HG03439 (cell line): Measurements from ENCODE around the gene AGPAT1.
"Not testable (repeated sequence)": the region's sequence is repeated elsewhere in the genome, so short reads cannot be mapped to it uniquely, and the experiment has no call there.

Experiments used
- ATAC-seq: cut with Tn5 transposase; IDR thresholded peaks from one replicate; pipeline ENCODE4 v1.9.1; 2021; ENCODE audit warnings: mild to moderate bottlenecking, moderate library complexity; ENCODE audit not compliant: unreplicated experiment

The AGPAT1 gene

DNA sequence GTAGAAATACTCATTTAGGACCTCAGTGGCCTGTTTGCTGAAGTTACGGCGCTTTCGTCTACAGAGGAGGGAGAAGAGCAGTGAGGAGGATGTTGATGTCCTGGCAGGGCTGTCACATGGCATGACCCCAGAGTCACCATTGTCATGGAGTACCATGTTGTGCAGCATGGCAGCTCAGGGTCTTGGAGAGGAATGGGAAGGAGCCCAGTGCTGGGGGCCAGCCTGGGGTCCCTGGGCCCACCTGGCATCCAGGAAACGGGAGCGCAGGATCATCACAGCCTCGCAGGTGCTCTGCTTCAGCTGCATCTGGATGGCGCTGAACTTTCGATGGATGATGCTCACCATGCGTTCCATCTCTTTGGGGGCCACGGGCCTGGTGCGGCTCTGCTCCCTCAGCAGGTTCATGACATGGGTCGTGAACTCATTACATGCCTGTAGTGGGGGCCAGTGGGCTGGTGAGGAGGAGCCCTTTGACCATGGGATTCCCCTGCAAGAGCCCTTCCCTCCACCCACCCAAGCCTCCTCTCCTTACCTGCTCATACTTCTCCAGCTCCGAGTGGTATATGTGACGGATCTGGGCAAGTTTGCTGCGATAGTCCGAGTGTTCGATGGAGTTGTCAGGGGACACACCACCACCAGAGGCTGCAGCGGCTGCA is 12.0 kb upstream of the AGPAT1 start:
- ATAC-seq = not testable (repeated sequence)

- ATAC-seq = no peak
Observed at GRCh38 chr6:32187009-32187709, 11.3 kb upstream of the AGPAT1 start.

- ATAC-seq = not testable (repeated sequence)
Observed at GRCh38 chr6:32186151-32186840, 10.4 kb upstream of the AGPAT1 start.

GRCh38 chr6:32185681-32186131 is 9.8 kb upstream of the AGPAT1 start:
- not testable (repeated sequence) for ATAC-seq

GRCh38 chr6:32184084-32184640 is 8.3 kb upstream of the AGPAT1 start, which contains the start of gene AGER:
AGER (minus strand) TSS chr6:32184253; CDS start chr6:32184222, 31 bp downstream.
- ATAC-seq = no peak

DNA sequence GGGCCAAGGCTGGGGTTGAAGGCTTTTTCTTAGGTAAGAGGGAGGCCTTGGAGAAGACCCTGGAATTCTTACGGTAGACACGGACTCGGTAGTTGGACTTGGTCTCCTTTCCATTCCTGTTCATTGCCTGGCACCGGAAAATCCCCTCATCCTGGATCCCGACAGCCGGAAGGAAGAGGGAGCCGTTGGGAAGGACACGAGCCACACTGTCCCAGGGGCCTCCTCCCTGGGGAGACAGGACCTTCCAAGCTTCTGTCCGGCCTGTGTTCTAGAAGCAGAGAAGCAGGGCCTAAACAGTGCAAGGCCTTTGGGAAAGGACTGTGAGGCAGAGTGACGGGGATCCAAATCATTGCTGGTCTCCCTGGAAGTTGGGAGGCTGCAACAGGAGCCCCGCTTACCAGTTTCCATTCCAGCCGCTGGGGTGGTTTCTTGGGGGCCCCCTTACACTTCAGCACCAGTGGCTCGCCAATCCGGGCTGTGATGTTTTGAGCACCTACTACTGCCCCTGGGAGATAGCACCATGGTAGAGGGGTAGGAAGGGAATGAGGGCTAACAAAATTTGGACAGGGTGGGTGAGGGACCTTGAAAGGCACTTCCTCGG is 7.7 kb upstream of the AGPAT1 start:
- ATAC-seq = no peak

DNA sequence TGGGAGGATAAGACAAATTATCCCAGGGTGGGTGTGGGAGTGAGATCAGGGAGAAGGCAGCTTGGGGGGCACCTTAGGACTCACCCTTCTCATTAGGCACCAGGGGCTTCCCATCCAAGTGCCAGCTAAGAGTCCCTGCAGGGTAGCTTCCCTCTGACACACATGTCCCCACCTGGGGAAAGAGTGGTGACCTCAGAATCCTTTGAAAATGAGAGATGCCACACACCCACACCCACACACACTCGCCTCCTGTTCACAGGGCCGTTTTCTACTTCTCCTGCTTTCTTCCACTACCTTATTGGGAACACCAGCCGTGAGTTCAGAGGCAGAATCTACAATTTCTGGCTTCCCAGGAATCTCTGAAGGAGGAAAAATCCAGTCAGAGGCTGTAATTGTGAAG is 7.1 kb upstream of the AGPAT1 start:
- no peak for ATAC-seq

GRCh38 chr6:32182555-32182981 is 6.7 kb upstream of the AGPAT1 start:
- no peak for ATAC-seq

GRCh38 chr6:32181915-32182529 is 6.1 kb upstream of the AGPAT1 start:
- ATAC-seq = no peak

DNA sequence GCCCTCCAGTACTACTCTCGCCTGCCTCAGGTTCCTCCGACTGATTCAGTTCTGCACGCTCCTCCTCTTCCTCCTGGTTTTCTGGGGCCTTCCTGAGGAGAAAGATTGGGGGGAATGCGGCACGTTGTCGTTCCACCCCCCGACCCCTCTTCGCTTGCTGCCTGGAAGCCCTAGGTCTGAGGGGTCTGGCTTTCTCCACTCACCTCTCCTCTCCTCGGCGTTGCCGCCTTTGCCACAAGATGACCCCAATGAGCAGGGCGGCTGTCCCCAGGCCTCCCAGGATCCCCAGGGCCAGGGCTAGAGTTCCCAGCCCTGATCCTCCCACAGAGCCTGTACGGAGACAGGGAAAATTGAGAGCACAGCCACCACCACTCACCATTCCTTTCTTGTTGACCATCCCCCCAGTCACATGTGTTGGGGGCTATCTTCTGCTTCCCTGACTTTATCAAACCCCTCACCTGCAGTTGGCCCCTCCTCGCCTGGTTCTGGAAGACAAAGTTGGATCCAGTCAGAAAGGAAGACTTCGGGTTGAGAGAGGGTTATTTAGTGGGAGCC is 5.3 kb upstream of the AGPAT1 start:
- ATAC-seq = no peak

DNA sequence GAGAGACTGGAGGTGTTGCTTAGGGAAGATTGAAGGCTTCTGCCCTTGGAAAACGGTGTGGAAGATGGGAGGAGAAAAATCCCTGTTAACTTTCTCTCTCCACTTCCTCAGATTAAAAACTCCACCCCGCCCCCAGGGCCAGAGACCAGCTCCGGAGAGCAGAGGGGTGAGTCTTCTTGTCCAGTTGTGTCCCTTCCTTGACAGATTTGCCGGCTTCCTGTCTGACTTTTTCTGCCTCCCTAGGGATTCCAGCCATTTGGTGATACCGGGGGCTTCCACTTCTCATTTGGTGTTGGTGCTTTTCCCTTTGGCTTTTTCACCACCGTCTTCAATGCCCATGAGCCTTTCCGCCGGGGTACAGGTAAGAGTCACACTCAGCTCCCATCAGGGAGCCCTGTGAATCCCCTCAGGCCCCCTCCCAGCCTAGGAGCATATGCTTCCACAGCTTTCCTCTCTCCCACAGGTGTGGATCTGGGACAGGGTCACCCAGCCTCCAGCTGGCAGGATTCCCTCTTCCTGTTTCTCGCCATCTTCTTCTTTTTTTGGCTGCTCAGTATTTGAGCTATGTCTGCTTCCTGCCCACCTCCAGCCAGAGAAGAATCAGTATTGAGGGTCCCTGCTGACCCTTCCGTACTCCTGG is 4.0 kb upstream of the AGPAT1 start:
- no peak for ATAC-seq

DNA sequence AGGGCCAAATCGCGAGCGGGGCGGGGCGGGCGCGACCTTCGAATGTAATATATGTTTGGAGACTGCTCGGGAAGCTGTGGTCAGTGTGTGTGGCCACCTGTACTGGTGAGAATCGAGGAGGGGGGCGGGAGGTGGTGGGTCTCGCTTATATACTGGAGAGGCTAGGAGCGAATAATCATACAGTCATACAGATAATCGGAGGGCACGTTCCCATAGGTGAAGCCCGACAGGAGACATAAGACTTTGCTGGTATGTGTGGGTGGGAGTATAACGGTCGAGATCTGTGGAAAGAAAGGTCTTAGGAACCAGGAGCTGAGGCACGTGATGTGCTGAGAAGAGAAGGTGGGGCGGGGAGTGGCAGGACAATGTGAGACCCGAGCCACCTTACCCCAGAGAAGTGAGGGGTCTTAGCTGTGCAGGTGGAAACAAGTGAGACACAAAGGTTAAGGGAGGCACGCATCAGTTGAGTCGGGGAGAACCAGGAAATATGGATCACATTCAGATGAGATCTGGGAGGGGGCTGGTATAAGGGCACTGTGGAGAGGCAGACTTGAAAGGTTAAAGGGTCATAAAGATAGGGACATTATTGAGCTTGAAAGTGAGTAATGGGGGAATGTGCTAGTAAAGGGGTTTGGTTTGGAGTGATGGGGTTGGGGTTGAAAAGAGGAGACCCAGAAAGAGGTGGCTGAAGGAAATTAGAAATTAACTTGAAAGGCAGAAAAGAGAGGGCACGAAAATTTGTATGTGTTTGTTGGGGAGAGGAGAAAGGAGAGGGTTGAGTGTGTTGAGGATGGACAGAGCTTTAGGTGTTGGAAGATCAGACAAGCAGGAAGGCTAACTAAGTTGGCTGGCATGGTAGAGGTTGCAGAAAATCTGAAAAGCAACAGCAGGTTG is 2.9 kb upstream of the AGPAT1 start:
- no peak for ATAC-seq

DNA sequence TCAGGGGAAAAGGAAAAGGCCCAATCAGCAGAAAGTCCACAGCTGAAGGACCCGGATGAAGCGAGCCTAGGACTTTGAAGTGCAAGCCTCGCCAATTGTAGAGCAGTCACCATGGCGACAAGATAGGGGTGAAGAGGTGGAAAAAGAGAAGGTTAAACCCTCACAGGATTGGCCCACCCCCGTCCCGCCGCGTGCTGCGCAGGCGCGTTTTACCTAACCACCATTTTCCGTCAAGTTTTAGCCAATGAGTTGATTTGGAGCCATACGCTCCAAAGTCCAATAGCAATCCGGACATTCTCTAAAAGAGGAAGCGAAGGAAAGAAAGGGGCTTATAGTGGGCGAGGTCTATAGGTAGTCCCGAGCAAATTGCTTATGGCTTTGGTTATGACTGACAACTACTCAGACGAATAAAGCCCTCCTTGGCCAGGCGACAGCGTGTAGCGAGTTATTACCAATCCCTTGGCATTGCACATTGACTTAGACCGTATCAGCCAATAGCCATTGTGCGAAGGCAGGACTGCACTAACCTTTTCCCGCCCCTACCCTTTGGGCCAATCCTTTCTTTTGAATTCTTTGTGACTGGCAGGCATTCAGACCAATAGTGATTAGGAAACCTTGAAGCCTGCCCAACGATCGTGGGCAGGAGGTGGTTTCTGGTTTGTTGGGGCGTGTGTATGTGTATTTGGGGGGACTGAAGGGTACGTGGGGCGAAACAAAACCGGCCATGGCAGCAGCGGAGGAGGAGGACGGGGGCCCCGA is 2.1 kb upstream of the AGPAT1 start, which contains the start of gene RNF5:
Gene RNF5, plus strand, starts transcription at position 618 of the 759 bp plus-strand sequence. Its CDS starts 107 bp downstream, at position 725.
- peak; percentile 81 for ATAC-seq

GRCh38 chr6:32177183-32177787 is 1.4 kb upstream of the AGPAT1 start:
- ATAC-seq = peak; percentile 4

DNA sequence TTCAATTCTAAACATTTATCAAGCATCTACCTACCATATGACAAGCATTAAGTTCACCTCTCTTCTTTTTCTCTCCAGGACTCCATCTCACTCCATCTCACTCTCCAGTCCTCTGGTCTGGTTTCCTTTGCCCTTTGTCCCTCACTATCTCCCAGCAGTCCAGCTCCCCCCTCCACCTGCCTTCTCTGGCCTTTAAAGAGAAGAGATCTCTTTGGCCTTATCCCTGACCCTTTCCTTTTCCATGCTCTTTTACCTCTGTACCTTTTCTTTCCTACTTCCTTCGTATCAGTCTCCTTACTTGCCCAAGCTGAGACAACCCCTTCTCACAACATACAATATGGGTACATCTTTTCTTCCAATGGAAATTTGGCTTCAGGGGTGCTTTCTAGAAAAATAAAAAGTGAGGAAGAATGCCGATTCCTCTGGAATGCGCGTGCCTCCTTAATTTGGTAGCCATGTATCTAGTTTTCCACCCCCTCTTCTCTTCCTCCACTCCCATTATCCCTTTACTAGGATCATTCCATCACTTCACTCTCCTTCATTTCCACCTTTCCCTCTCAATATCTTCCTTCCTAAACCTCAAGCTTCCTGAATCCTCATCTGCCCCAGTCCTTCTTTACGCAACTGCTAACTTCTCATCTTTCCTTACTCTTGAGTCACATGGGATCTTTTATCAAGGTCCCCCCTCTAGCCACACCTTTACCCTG is 745 bp upstream of the AGPAT1 start:
- no peak for ATAC-seq

DNA sequence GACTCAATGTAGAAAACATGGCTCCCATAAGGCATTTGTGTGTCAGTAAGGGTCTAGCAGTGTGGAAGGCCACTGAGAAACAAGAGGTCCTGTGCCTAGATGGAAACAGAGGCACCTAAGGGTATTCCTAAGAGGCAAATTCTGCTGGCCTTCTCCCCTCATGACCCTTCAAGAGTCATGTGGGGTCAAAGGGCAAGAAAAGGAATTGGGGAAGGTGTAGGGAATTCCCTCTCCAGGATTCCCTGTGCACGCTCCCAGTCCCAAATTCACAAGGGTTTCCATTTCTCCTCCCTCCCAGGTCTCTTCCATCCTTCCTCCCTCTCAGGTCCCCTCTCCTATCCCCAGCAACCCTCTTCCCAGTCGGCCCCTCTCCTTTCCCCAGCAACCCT is 568 bp downstream of the AGPAT1 start:
- no peak for ATAC-seq

- no peak for ATAC-seq
Observed at GRCh38 chr6:32174416-32174815, 1.5 kb downstream of the AGPAT1 start.
